Measurements from ENCODE around the gene SYDE2. TPM values are rescaled to one million over a fixed set of nuclear protein-coding genes. Genes with fewer than 3 reads are reported as not detected.
"Not testable (repeated sequence)": the region's sequence is repeated elsewhere in the genome, so short reads cannot be mapped to it uniquely, and the experiment has no call there.

SYDE2 gene
- polyA plus RNA-seq, 2 of the 4 experiments (the other 2 are of a cell fraction): 0.92 to 2.6 TPM

DNA sequence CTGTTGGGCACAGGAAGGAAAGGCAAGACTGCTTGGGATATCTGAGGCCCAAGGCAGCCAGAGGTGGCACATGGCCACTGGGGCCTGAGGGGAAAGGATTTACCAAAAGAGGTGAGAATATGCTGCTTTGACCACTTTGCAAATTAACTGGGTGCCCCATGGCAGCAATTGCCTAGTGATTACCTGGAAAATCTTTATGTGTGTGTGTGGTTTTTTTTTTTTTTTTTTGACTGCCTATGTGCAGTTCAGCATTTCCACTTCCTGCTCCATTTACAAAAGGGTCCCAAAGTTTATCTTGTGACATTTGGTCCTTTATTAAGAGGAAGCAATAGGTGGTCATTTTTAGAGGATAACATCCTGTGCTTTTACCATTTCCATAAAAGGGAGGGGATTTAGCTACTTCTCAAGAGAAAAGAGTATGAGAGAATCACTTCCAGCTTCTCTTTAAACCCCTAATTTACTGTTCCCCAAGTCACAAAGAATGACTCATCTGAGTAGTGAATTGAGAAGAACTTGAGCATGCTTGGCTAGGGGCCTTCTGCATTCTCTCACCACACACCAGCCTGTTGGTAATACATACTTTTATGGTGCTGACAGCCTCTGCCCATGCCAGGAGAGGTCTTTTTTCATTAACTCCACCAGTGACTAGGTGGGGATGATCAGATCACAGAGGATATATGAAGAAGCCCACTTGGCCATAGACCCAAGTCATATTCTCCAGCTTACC, 52.1 kb downstream of the SYDE2 start:
- no peak for FAIRE-seq
- TF ChIP-seq HEYL (CRISPR knock-in tag; IDR thresholded peaks at IDR 0.05) (no peak), ZC3H11A (IDR thresholded peaks at IDR 0.05) (no peak), CEBPB (IDR thresholded peaks at IDR 0.05) (no peak), RFX5 (IDR thresholded peaks at IDR 0.05) (no peak), NFE2L2 (conservative IDR thresholded peaks at IDR 0.05; ENCODE audit: low read length) (no peak), TP53 (CRISPR knock-in tag; IDR thresholded peaks at IDR 0.05) (no peak), FOXS1 (CRISPR knock-in tag; IDR thresholded peaks at IDR 0.05) (no peak), RCOR1 (IDR thresholded peaks at IDR 0.05; ENCODE audit: low read depth, low read length) (no peak), HOXA7 (CRISPR knock-in tag; IDR thresholded peaks at IDR 0.05) (no peak), KDM5A (IDR thresholded peaks at IDR 0.05) (no peak), CHD2 (IDR thresholded peaks at IDR 0.05; ENCODE audit: low read length, partially characterized antibody) (no peak)
- TF ChIP-seq, protein P1, sequence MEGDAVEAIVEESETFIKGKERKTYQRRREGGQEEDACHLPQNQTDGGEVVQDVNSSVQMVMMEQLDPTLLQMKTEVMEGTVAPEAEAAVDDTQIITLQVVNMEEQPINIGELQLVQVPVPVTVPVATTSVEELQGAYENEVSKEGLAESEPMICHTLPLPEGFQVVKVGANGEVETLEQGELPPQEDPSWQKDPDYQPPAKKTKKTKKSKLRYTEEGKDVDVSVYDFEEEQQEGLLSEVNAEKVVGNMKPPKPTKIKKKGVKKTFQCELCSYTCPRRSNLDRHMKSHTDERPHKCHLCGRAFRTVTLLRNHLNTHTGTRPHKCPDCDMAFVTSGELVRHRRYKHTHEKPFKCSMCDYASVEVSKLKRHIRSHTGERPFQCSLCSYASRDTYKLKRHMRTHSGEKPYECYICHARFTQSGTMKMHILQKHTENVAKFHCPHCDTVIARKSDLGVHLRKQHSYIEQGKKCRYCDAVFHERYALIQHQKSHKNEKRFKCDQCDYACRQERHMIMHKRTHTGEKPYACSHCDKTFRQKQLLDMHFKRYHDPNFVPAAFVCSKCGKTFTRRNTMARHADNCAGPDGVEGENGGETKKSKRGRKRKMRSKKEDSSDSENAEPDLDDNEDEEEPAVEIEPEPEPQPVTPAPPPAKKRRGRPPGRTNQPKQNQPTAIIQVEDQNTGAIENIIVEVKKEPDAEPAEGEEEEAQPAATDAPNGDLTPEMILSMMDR (IDR thresholded peaks at IDR 0.05): no peak
- TF ChIP-seq, protein P2, sequence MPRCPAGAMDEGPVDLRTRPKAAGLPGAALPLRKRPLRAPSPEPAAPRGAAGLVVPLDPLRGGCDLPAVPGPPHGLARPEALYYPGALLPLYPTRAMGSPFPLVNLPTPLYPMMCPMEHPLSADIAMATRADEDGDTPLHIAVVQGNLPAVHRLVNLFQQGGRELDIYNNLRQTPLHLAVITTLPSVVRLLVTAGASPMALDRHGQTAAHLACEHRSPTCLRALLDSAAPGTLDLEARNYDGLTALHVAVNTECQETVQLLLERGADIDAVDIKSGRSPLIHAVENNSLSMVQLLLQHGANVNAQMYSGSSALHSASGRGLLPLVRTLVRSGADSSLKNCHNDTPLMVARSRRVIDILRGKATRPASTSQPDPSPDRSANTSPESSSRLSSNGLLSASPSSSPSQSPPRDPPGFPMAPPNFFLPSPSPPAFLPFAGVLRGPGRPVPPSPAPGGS (IDR thresholded peaks at IDR 0.05): no peak
- TF ChIP-seq, protein P3, sequence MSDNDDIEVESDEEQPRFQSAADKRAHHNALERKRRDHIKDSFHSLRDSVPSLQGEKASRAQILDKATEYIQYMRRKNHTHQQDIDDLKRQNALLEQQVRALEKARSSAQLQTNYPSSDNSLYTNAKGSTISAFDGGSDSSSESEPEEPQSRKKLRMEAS (IDR thresholded peaks at IDR 0.05): no peak
- Histone ChIP-seq H3K27ac (no peak overlapping the region), H3K9me3 (no peaks in the 10 kb centered on the region), H3K4me3 (no peak overlapping the region), H3K4me1 (no peaks in the 10 kb centered on the region), H3K4me2 (no peak overlapping the region)
- POLR2A ChIA-PET: no interaction called here
- CTCF ChIA-PET: no interaction called here
- no peak for DNase-seq (ENCODE audit: low read depth in 1 of 2, low spot score in 1 of 2)
- ATAC-seq: no peak

DNA sequence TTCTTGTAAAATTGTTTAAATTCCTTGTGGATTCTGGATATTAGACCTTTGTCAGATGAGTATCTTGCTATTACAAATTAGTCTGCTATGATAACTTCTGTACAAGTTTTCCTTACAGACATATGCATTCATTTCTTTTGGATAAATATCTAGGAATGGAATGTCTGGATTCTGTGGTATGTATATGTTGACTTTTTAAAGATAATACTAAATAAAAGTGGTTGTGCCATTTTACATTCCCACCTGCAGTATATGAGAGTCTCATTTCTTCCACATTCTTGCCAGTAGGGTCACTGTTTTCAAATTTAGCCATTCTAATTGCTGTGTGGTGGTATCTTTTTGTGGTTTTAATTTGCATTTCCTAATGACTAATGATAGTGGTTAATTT, 53.9 kb downstream of the SYDE2 start:
- FAIRE-seq (no peak), DNase-seq (ENCODE audit: low read depth in 1 of 2, low spot score in 1 of 2) (no peak), ATAC-seq (no peak)
- ChIA-PET CTCF (interaction anchor here (0.6 kb wide), 1 partner anchor 34 kb away, joined by 3 read pairs; no protein-coding TSS in a partner anchor), POLR2A (no interaction called here)
- Histone ChIP-seq H3K9me3 (no peaks in the 10 kb centered on the region), H3K4me3 (no peak overlapping the region), H3K4me2 (no peak overlapping the region), H3K4me1 (no peaks in the 10 kb centered on the region), H3K27ac (no peak overlapping the region)
- TF ChIP-seq ZFP36 (IDR thresholded peaks at IDR 0.05; ENCODE audit: borderline replicate concordance, partially characterized antibody) (no peak), RARB (CRISPR knock-in tag; IDR thresholded peaks at IDR 0.05) (no peak), SREBF2 (IDR thresholded peaks at IDR 0.05) (no peak), HEYL (CRISPR knock-in tag; IDR thresholded peaks at IDR 0.05) (no peak), FOXS1 (CRISPR knock-in tag; IDR thresholded peaks at IDR 0.05) (no peak), HOXB13 (CRISPR knock-in tag; IDR thresholded peaks at IDR 0.05; ENCODE audit: low read depth) (no peak), KDM1A (IDR thresholded peaks at IDR 0.05; ENCODE audit: low read depth) (no peak), CEBPB (IDR thresholded peaks at IDR 0.05) (no peak), RAD21 (conservative IDR thresholded peaks at IDR 0.05 in 1 of 2, IDR thresholded peaks at IDR 0.05 in 1 of 2) (no peak), EP300 (IDR thresholded peaks at IDR 0.05) (no peak), TP53 (CRISPR knock-in tag; IDR thresholded peaks at IDR 0.05) (no peak), EHMT2 (IDR thresholded peaks at IDR 0.05; ENCODE audit: low read depth) (no peak), RCOR1 (IDR thresholded peaks at IDR 0.05; ENCODE audit: low read depth, low read length) (no peak)
- TF ChIP-seq, protein P4, sequence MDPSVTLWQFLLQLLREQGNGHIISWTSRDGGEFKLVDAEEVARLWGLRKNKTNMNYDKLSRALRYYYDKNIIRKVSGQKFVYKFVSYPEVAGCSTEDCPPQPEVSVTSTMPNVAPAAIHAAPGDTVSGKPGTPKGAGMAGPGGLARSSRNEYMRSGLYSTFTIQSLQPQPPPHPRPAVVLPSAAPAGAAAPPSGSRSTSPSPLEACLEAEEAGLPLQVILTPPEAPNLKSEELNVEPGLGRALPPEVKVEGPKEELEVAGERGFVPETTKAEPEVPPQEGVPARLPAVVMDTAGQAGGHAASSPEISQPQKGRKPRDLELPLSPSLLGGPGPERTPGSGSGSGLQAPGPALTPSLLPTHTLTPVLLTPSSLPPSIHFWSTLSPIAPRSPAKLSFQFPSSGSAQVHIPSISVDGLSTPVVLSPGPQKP (IDR thresholded peaks at IDR 0.05; ENCODE audit: low read depth, low read length): no peak
- TF ChIP-seq, protein P5, sequence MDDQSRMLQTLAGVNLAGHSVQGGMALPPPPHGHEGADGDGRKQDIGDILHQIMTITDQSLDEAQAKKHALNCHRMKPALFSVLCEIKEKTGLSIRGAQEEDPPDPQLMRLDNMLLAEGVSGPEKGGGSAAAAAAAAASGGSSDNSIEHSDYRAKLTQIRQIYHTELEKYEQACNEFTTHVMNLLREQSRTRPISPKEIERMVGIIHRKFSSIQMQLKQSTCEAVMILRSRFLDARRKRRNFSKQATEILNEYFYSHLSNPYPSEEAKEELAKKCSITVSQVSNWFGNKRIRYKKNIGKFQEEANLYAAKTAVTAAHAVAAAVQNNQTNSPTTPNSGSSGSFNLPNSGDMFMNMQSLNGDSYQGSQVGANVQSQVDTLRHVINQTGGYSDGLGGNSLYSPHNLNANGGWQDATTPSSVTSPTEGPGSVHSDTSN (IDR thresholded peaks at IDR 0.05): no peak

DNA sequence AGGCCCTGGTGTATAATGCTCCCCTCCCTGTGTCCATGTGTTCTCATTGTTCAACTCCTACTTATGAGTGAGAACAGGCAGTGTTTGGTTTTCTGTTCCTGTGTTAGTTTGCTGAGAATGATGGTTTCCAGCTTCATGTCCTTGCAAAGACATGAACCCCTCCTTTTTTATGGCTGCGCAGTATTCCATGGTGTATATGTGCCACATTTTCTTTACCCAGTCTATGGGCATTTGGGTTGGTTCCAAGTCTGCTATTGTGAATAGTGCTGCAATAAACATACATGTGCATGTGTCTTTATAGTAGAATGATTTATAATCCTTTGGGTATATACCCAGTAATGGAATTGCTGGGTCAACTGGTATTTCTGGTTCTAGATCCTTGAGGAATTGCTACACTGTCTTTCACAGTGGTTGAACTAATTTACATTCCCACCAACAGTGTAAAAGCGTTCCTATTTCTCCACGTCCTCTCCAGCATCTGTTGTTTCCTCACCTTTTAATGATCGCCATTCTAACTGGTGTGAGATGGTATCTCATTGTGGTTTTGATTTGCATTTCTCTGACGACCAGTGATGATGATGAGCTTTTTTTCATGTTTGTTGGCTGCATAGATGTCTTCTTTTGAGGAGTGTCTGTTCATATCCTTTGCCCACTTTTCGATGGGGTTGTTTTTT, 54.4 kb downstream of the SYDE2 start:
- H3K4me2 ChIP-seq; H3K27ac ChIP-seq; H3K9me3 ChIP-seq; FAIRE-seq; ATAC-seq; POLR2A ChIA-PET; DNase-seq (ENCODE audit: low read depth in 1 of 2, low spot score in 1 of 2); H3K4me1 ChIP-seq; H3K4me3 ChIP-seq: not testable (repeated sequence)
- 60% methylated on average over 6 of the region's 6 CpGs for WGBS (ENCODE audit: missing lambda C conversion rate)
- CTCF ChIA-PET: interaction anchor here (0.6 kb wide), 1 partner anchor 34 kb away, joined by 3 read pairs; no protein-coding TSS in a partner anchor
